Brain microvascular endothelial cell (primary cell): ENCODE results near the gene CUL4A.

ENCODE experiments used
- DNase-seq: peaks from one replicate; pipeline ENCODE4 v3.0.0-alpha.2; 2020
- H3K27ac ChIP-seq: fragments of 250-450 bp; sonication (Bioruptor Pico); 2 replicates; pipeline ENCODE4 v1.5.1; 2020; ENCODE audit warnings: mild to moderate bottlenecking, moderate library complexity
- H3K27me3 ChIP-seq: fragments of 250-450 bp; sonication (Bioruptor Pico); replicated peaks from 2 replicates; pipeline ENCODE4 v1.5.1; 2020; ENCODE audit warnings: mild to moderate bottlenecking
- H3K36me3 ChIP-seq: fragments of 250-450 bp; sonication (Bioruptor Pico); replicated peaks from 2 replicates; pipeline ENCODE4 v1.5.1; 2020; ENCODE audit warnings: mild to moderate bottlenecking
- H3K4me3 ChIP-seq: 2 replicates; pipeline ENCODE4 v1.5.1; 2011; ENCODE audit warnings: low read depth, mild to moderate bottlenecking, control low read depth, low read length, moderate library complexity
- CTCF ChIP-seq: IDR thresholded peaks from 2 replicates; pipeline ENCODE4 v1.5.1; 2011; ENCODE audit warnings: low read depth, mild to moderate bottlenecking, moderate library complexity, low read length, control low read depth, inconsistent platforms; ENCODE audit errors: missing control alignments
- in situ Hi-C: cut with HindIII; loops from 2 replicates; pipeline ENCODE4 v1.10.0; 2017; ENCODE audit warnings: low sequenced_read_pairs, low pct_ligation_motif_present

The CUL4A gene

DNA sequence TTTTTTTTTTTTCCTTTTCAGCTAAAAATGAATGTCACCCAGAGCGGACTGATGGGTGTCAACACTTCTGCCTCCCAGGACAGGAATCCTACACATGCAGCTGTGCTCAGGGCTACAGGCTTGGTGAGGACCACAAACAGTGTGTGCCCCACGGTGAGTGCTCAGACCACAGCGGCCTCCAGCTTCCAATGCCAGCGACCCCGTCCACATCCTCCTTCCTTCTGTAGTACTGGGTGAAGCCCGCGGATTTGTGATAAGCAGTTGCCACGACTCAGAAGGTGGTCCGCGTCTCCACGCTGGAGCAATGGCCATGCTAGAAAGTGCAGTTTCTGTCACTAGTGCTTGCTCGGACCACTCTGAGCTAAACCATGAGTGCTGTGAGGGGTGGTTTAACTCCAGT, 44.9 kb upstream of the CUL4A start:
- peaks cover 4% of the 10 kb centered on the region for H3K36me3 ChIP-seq
- TF ChIP-seq CTCF, result no peak
- in situ Hi-C loops, result no loop called here
- DNase-seq, result no peak
- H3K4me3 ChIP-seq, result no peak overlapping the region
- H3K27ac ChIP-seq, result no peak overlapping the region
- H3K27me3 ChIP-seq, result no peaks in the 10 kb centered on the region

- peaks cover 10% of the 10 kb centered on the region for H3K36me3 ChIP-seq
- no peak overlapping the region for H3K4me3 ChIP-seq
- in situ Hi-C loops, result no loop called here
- no peaks in the 10 kb centered on the region for H3K27me3 ChIP-seq
- TF ChIP-seq CTCF, result no peak
- no peak for DNase-seq
- H3K27ac ChIP-seq, result no peak overlapping the region
These were observed 43.1 kb upstream of the CUL4A start for GRCh38 chr13:113166266-113166665.

DNA sequence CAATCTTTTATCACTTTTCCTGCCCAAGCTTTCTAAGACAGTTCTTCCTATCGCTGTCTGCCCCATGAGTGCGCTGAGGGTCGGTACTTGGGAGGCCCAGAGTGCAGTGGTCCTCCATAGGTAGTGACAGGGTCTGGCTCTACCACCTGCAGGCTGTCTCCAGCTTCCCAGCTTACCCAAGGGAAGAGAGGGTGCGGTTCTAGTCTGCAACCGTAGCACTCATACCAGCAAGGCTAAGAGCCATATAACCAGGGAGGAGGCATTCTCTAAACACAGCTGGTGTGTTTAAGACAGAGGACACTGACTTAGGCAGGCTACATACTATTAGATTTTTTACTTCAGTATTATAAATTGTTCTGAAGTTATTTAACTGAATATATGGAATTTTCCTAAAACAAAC, 42.7 kb upstream of the CUL4A start:
- in situ Hi-C loops, result no loop called here
- H3K4me3 ChIP-seq, result no peak overlapping the region
- H3K36me3 ChIP-seq, result peaks cover 15% of the 10 kb centered on the region
- DNase-seq, result no peak
- no peaks in the 10 kb centered on the region for H3K27me3 ChIP-seq
- no peak overlapping the region for H3K27ac ChIP-seq
- no peak for TF ChIP-seq CTCF

GRCh38 chr13:113167155-113167554, 42.3 kb upstream of the CUL4A start:
- H3K27me3 ChIP-seq, result no peaks in the 10 kb centered on the region
- H3K4me3 ChIP-seq, result no peak overlapping the region
- TF ChIP-seq CTCF, result no peak
- in situ Hi-C loops, result no loop called here
- H3K27ac ChIP-seq, result no peak overlapping the region
- H3K36me3 ChIP-seq, result peaks cover 19% of the 10 kb centered on the region
- DNase-seq, result no peak

DNA sequence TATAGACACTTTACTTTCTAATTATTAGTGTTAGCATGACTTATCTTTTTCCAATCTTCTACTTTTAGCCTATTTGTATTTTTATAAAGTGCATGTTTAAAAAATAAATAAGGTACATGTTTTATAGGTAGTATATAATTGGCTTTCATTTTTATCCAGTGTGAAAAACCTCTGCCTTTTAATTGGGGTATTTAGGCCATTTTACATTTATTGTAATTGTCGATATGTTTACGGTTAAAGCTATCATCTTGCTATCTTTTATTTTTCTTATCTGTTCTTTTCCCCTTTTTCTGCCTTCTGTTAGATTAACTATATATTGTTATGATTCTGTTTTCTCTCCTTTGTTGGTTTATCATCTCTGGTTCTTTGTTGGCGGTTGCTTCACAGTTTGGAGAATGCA, 41.8 kb upstream of the CUL4A start:
- DNase-seq, result no peak
- H3K36me3 ChIP-seq, result peaks cover 19% of the 10 kb centered on the region
- in situ Hi-C loops, result no loop called here
- no peak for TF ChIP-seq CTCF
- no peaks in the 10 kb centered on the region for H3K27me3 ChIP-seq
- no peak overlapping the region for H3K27ac ChIP-seq
- no peak overlapping the region for H3K4me3 ChIP-seq

- Histone ChIP-seq H3K27me3 (no peaks in the 10 kb centered on the region), H3K4me3 (no peak overlapping the region), H3K27ac (no peak overlapping the region), H3K36me3 (peaks cover 23% of the 10 kb centered on the region)
- TF ChIP-seq CTCF, result no peak
- no peak for DNase-seq
- in situ Hi-C loops, result no loop called here
These were observed 41.2 kb upstream of the CUL4A start for GRCh38 chr13:113168211-113168610.
